ENCODE results near the gene NELL1. TPM values are rescaled to one million over a fixed set of nuclear protein-coding genes. Genes with fewer than 3 reads are reported as not detected.

The NELL1 gene
- total RNA-seq, 4 donors from 2014 or later, result 0.27 TPM; not detected in 3

GRCh38 chr11:20632169-20632532, 37.2 kb upstream of the NELL1 start:
- no peak overlapping the region for H3K4me3 ChIP-seq
- H3K27me3 ChIP-seq, result no peaks in the 10 kb centered on the region
- no peak for TF ChIP-seq EP300 (IDR thresholded peaks at IDR 0.05; ENCODE audit: low read depth)
- no peak for TF ChIP-seq POLR2A (IDR thresholded peaks at IDR 0.05)
- TF ChIP-seq POLR2AphosphoS5 (IDR thresholded peaks at IDR 0.05), result no peak
- TF ChIP-seq CTCF (IDR thresholded peaks at IDR 0.05), result no peak
- no peak overlapping the region for H3K27ac ChIP-seq
- no peaks in the 10 kb centered on the region for H3K9me3 ChIP-seq
- H3K36me3 ChIP-seq, result no peaks in the 10 kb centered on the region
- intact Hi-C loops (cut with DNase I; ENCODE audit: low total_unique reads), result no loop called here
- in situ Hi-C loops (cut with MboI; ENCODE audit: low pct_ligation_motif_present in 1 of 4, low pct_unique_long_range_greater_than_20kb in 1 of 4, low sequenced_read_pairs in 3 of 4), result loop anchor here in 2 of 4 donors (25.0 kb wide), 3 partner anchors 880 to 1680 kb away; no protein-coding TSS in a partner anchor
- no peak for DNase-seq
- H3K4me1 ChIP-seq, result no peaks in the 10 kb centered on the region
- WGBS, 2 donors (ENCODE audit: low coverage in 1 of 2), result 30 to 33% methylated on average over 1 of the region's 1 CpG

GRCh38 chr11:20634044-20634443, 35.3 kb upstream of the NELL1 start:
- 89% methylated on average over 5 of the region's 5 CpGs; no CpG with 5 or more reads in 1 of the 2 donors for WGBS, 2 donors (ENCODE audit: low coverage in 1 of 2)
- in situ Hi-C loops (cut with MboI; ENCODE audit: low pct_ligation_motif_present in 1 of 4, low pct_unique_long_range_greater_than_20kb in 1 of 4, low sequenced_read_pairs in 3 of 4), result loop anchor here in 2 of 4 donors (25.0 kb wide), 3 partner anchors 878 to 1678 kb away; no protein-coding TSS in a partner anchor
- H3K27ac ChIP-seq, result no peak overlapping the region

GRCh38 chr11:20634781-20635180, 34.6 kb upstream of the NELL1 start:
- intact Hi-C loops (cut with DNase I; ENCODE audit: low total_unique reads) (no loop called here), in situ Hi-C loops (cut with MboI; ENCODE audit: low pct_ligation_motif_present in 1 of 4, low pct_unique_long_range_greater_than_20kb in 1 of 4, low sequenced_read_pairs in 3 of 4) (loop anchor here in 2 of 4 donors (25.0 kb wide), 3 partner anchors 878 to 1678 kb away; no protein-coding TSS in a partner anchor)
- H3K9me3 ChIP-seq, result no peaks in the 10 kb centered on the region
- no peaks in the 10 kb centered on the region for H3K36me3 ChIP-seq
- no peak overlapping the region for H3K27ac ChIP-seq
- no peak for DNase-seq
- peaks cover 8% of the 10 kb centered on the region for H3K27me3 ChIP-seq
- no peak overlapping the region for H3K4me3 ChIP-seq
- TF ChIP-seq CTCF (IDR thresholded peaks at IDR 0.05) (no peak), POLR2A (IDR thresholded peaks at IDR 0.05) (no peak), POLR2AphosphoS5 (IDR thresholded peaks at IDR 0.05) (no peak), EP300 (IDR thresholded peaks at IDR 0.05; ENCODE audit: low read depth) (no peak)
- no peaks in the 10 kb centered on the region for H3K4me1 ChIP-seq
- WGBS, 2 donors (ENCODE audit: low coverage in 1 of 2), result 66% methylated on average over 7 of the region's 7 CpGs; no CpG with 5 or more reads in 1 of the 2 donors

More at GRCh38 chr11:20634044-20634443, 35.3 kb upstream of the NELL1 start:
- no peaks in the 10 kb centered on the region for H3K4me1 ChIP-seq
- peaks cover 5% of the 10 kb centered on the region for H3K27me3 ChIP-seq
- no peaks in the 10 kb centered on the region for H3K9me3 ChIP-seq
- H3K4me3 ChIP-seq, result no peak overlapping the region
- TF ChIP-seq CTCF (IDR thresholded peaks at IDR 0.05) (no peak), EP300 (IDR thresholded peaks at IDR 0.05; ENCODE audit: low read depth) (no peak), POLR2A (IDR thresholded peaks at IDR 0.05) (no peak), POLR2AphosphoS5 (IDR thresholded peaks at IDR 0.05) (no peak)
- DNase-seq, result no peak
- H3K36me3 ChIP-seq, result no peaks in the 10 kb centered on the region
- intact Hi-C loops (cut with DNase I; ENCODE audit: low total_unique reads), result no loop called here

GRCh38 chr11:20638074-20638473, 31.3 kb upstream of the NELL1 start:
- Histone ChIP-seq H3K36me3 (no peaks in the 10 kb centered on the region), H3K27me3 (peaks cover 12% of the 10 kb centered on the region), H3K27ac (no peak overlapping the region), H3K4me1 (no peaks in the 10 kb centered on the region), H3K9me3 (no peaks in the 10 kb centered on the region), H3K4me3 (no peak overlapping the region)
- TF ChIP-seq POLR2A (IDR thresholded peaks at IDR 0.05) (no peak), CTCF (IDR thresholded peaks at IDR 0.05) (no peak)
- no peak for DNase-seq
- WGBS, 2 donors (ENCODE audit: low coverage in 1 of 2), result 71 to 73% methylated on average over 3 to 7 of the region's 7 CpGs
- in situ Hi-C loops (cut with MboI; ENCODE audit: low pct_ligation_motif_present in 1 of 4, low pct_unique_long_range_greater_than_20kb in 1 of 4, low sequenced_read_pairs in 3 of 4), result loop anchor here in 2 of 4 donors (25.0 kb wide), 3 partner anchors 874 to 1674 kb away; no protein-coding TSS in a partner anchor
- intact Hi-C loops (cut with DNase I; ENCODE audit: low total_unique reads), result no loop called here

Data from transverse colon (tissue), 4 donors.